WI38 (cell line): ENCODE data around the gene FYCO1.

Source experiments
- H3K4me3 ChIP-seq: 2 replicates; pipeline ENCODE4 v1.5.1; 2011; ENCODE audit warnings: low read depth, mild to moderate bottlenecking, control low read depth, low read length
- CTCF ChIP-seq: IDR thresholded peaks from 2 replicates; pipeline ENCODE4 v1.5.1; 2012; ENCODE audit warnings: low read depth, mild to moderate bottlenecking, control low read depth, low read length

The FYCO1 gene

GRCh38 chr3:45914362-45915058, 81.1 kb downstream of the FYCO1 start:
- H3K4me3 ChIP-seq, result no peak overlapping the region
- TF ChIP-seq CTCF, result no peak

GRCh38 chr3:45912435-45912834, 83.2 kb downstream of the FYCO1 start:
- no peak for TF ChIP-seq CTCF
- no peak overlapping the region for H3K4me3 ChIP-seq

GRCh38 chr3:45911511-45912226, 84.0 kb downstream of the FYCO1 start:
- no peak for TF ChIP-seq CTCF

GRCh38 chr3:45910892-45911291, 84.7 kb downstream of the FYCO1 start:
- no peak overlapping the region for H3K4me3 ChIP-seq
- no peak for TF ChIP-seq CTCF

More at GRCh38 chr3:45911511-45912226, 84.0 kb downstream of the FYCO1 start:
- H3K4me3 ChIP-seq, result no peak overlapping the region

GRCh38 chr3:45909542-45909941, 86.1 kb downstream of the FYCO1 start:
- no peak overlapping the region for H3K4me3 ChIP-seq
- TF ChIP-seq CTCF, result no peak

GRCh38 chr3:45908761-45909160, 86.9 kb downstream of the FYCO1 start:
- H3K4me3 ChIP-seq, result no peak overlapping the region
- no peak for TF ChIP-seq CTCF
